Stimulated activated CD8-positive, alpha-beta memory T cell treated with anti-CD3 and anti-CD28 coated beads, Interleukin-2, amount 100 ng/mL, for 48 hours (primary cell): ENCODE measurements around the gene POU6F2.
"Not testable (repeated sequence)": the region's sequence is repeated elsewhere in the genome, so short reads cannot be mapped to it uniquely, and the experiment has no call there.

Source experiments
- DNase-seq, 2 donors: peaks; one replicate each; pipeline ENCODE4 v3.0.0-alpha.2; 2020; ENCODE audit warnings: low read depth in 2 of 2

Gene POU6F2

DNA sequence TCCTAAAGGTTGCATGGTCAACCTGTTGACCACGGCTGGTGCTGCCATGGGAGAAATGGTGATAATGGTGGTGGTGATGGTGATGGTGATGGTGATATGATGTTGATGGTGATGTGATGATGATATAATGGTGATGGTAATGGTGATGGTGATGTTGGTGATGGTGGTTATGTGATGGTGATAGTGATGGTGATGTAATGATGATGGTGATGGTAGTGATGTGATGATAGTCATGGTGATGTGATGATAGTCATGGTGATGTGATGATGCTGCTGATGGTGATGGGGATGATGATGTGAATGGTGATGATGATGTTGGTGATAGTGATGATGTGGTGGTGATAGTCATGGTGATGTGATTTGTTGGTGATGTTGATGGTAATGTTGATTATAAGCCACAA lies 23.9 kb downstream of the POU6F2 start:
- no peak for DNase-seq

GRCh38 chr7:39002755-39003154 lies 25.0 kb downstream of the POU6F2 start:
- DNase-seq: no peak

DNA sequence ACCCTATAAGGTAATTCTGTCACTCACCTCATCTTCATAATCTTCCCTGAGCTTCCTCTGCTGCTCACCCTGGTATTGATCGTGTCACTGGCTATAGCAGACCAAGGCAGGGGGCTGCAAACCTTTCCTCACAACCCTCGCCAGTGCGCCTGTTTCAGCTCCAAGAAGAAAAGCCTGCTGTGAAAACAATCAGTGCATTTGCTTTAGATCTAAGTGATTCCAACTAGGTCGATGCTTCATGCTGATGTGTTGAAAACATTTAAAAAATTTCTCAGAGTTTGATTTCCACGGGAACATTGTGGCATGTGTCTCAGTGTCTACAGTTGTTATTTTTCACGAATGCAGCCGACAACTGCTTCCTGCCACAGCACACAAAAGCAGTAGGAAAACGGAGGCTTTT lies 27.3 kb downstream of the POU6F2 start:
- no peak for DNase-seq

DNA sequence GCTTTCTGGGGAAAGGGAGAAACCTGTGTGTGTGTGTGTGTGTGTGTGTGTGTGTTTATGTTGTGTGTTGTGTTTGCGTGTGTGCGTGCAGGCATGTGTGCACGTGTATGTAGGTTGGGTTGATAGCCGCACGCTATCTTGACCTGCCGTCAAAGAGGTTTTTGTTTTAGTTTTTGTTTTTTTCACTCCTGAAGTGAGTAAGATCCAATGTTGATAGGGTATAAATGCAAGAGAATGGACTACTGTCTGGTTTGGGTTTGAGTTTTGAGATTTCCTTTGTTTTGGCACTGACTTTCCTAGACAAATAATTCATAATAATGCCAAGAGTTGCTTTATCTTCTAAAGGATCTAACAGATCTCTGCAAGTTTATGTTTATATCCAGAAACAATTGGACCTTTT lies 27.8 kb downstream of the POU6F2 start:
- no peak for DNase-seq

GRCh38 chr7:39013049-39013939 lies 35.6 kb downstream of the POU6F2 start:
- not testable (repeated sequence) for DNase-seq

- no peak for DNase-seq
These were observed 38.9 kb downstream of the POU6F2 start for GRCh38 chr7:39016609-39017008.

DNA sequence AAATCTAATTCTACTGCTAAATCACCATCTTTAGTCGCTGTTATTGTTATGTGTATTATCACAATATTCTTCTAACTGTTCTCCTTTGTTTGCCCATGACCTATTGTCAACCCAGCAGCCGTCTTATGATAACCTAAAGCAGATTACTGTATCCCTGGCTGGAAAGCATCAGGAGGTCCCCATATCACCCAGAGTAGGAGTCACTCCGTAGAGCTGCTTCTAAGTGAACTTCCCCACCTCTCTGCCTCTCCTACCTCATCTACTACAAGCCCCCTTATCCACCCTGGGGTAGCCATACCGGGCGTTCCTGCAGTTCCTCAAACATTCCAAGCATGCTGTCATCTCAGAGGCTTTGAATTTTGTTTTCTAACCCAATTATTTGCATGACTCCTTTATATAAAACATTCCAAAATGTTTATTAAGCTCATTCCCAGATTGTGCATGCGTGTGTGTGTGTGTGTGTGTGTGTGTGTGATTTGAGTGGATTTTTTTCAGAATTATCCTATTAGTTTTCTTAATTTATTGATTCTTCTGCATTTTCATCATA lies 39.7 kb downstream of the POU6F2 start:
- DNase-seq: no peak

DNA sequence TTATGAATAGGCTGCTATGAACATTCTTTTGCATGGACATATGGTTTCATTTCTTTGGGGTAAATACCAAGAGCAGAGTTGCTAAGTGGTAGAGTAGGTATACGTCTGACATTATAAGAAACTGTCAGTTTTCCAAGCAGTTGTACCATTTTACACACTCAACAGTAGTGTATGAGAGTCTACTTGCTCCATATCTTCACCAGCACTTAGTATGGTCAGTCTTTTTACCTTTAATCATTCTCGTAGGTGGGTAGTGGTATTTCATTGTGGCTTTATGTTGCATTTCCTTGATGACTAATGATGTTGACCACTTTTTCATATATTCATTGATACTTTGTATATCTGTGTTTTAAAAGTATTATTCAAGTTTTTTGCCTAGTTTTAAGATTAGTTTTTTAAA lies 45.1 kb downstream of the POU6F2 start:
- no peak for DNase-seq

GRCh38 chr7:39027491-39027890 lies 49.8 kb downstream of the POU6F2 start:
- no peak for DNase-seq

- DNase-seq: no peak
These were observed 56.3 kb downstream of the POU6F2 start for GRCh38 chr7:39033885-39034624.

DNA sequence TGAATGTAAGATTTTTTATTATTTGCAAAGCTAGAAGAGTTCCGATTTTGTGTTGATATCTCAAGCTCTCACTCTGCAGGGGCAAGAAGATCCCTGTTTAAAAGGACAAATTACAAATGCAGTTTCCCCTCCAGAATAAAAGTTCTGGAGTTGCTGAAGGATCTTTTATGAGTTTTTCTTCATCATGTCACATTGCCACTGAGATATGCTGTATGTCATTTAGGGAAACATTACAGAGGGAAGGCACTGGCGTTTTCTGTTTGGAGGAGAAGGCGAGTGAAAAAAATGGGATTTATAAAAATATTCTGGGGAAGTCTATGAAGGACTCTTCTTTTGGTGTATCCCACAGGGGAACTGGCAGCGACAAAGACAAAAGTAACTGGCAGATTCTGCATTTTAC lies 57.4 kb downstream of the POU6F2 start:
- no peak for DNase-seq

DNA sequence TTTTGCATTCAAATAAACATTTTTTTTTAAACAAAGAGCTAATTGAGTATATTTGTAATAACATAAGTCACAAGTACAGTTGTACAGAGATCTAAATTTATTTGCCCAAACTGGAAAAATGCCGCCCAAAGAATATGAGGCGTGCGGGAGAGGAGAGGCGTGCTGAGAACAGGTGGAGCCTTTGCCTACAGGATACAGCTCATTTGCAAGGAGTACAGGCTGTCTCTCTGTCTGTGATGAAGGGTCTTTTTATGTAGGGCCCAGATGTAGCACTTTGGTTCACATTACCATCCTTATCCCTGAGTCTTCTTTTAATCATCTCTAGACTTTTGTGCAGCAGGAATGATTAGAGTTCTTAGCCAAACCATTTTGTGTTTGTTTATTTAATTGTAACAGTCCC lies 58.2 kb downstream of the POU6F2 start:
- no peak for DNase-seq

DNA sequence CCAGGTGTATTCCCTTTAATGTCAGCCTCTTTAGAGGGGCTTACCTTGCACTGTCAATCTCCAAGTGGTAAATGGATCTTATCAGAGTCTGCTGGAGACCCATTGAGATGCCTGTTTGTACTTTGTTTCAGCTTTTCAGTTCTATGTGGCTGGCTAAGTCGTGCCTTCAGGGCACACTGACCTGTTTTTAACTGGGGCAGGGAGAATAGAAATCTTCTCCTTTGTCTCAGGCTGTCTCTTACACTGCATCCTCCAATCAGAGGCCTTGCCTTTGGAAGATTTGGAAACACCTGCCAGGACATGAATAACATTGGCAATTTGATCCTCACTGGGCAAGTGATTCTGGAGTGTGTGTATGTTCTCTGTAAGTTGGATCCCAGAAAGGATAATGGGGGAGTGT lies 65.0 kb downstream of the POU6F2 start:
- DNase-seq: no peak

DNA sequence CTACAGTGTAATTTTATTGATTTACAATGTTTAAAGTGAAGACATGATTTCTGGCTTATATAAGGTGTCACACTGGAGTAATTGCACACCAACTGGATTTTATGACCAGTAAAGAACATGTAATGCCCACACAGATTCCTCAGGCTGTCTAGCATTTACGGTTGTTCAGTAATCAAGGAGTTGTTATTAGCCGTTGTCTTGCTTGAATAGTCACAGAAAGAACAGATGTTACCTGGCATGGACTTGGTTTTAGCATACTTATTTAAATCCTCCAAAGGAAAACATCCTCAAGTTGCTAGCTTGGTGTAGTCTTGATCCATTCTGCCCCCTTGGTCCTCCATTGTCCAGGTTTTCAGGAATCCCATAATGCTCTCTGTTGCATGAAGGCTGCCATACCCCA lies 65.8 kb downstream of the POU6F2 start:
- no peak for DNase-seq

- DNase-seq: no peak
These were observed 66.8 kb downstream of the POU6F2 start for GRCh38 chr7:39044489-39044888.

DNA sequence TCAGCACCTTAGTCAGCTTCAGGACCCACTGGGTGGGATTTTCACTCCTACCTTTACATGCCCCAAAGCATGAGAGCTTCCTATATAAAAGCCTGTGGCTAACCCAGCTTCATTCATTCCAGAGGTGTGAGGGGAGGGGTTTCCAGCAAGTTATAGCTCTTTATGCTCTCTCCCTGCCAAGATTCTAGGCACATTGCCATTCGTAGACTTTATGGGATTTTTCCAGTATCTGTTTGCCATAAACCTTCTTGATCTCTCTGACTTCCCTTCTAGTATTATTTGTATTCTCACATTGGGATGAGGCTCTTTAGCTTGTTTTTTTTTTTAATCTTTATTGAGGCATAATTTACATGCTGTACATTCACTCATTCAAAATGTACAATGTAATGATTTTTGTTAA lies 67.5 kb downstream of the POU6F2 start:
- no peak for DNase-seq

- no peak for DNase-seq
These were observed 73.6 kb downstream of the POU6F2 start for GRCh38 chr7:39051279-39051678.

DNA sequence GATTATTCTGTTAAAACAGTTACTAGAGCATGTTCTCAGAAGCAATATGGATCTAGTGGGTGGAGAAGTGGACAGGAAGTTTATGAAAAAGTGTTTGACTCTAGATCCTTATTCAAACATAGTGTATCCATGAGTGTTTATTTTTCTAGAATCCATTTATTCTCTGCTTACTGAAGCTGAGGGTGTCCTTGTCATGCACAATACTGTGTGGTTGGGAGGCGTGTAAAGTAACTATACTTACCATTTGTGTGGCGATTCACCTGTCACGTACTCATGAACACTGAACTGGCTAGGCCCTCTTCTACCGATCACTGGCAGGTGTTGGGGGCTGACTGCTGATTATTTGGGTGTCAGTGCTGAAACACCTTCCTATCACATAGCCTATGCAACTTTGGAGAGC lies 74.0 kb downstream of the POU6F2 start:
- no peak for DNase-seq

DNA sequence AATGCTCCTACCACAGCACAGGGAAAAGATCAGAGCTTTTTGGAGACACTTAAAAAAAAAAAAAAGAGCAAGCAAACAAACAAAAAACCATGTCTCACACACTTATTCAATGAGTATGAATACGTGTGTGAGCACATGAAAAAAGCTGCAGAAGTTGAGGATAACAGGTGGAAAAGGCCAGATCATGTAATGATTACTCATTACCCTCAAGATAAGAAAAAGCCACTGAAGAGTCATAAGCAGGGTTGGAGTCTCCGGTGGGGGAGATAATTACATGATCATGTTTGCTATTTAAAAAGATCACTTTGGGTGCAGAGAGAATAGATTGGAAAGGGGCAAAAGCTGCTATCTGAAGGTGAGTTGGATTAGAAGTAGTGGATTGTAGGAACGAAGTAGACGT lies 77.0 kb downstream of the POU6F2 start:
- DNase-seq: no peak

- no peak for DNase-seq
These were observed 78.4 kb downstream of the POU6F2 start for GRCh38 chr7:39056153-39056552.

DNA sequence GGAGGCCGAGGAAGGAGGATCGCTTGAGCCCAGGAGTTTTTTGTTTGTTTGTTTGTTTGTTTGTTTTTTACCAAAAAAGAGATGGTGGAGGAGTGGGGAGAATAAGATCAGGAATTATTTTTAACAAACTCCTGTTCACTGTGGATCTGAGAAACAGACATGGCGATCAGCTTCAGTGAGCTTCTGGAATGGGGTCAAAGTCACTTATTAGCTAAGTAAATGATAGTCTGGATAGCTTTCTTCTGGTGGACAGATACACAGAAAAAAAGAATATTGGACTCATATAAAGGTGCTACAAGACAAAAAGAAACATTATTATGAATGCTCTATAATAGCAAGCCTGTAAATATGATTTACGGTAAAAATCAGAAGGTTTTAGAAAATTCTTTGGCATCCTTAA lies 85.1 kb downstream of the POU6F2 start:
- DNase-seq: no peak

- DNase-seq: no peak
These were observed 91.3 kb downstream of the POU6F2 start for GRCh38 chr7:39069031-39069430.
